Fibroblast of villous mesenchyme (primary cell): ENCODE data around the gene ABCB7. TPM values are rescaled to one million over a fixed set of nuclear protein-coding genes. Genes with fewer than 3 reads are reported as not detected.
"Not testable (repeated sequence)": the region's sequence is repeated elsewhere in the genome, so short reads cannot be mapped to it uniquely, and the experiment has no call there.

ENCODE experiments used
- DNase-seq: peaks from one replicate; pipeline ENCODE4 v3.0.0-alpha.2; 2010; ENCODE audit warnings: low read depth
- H3K4me3 ChIP-seq: 2 replicates; pipeline ENCODE4 v1.5.1; 2011; ENCODE audit warnings: low read depth, mild to moderate bottlenecking, low read length
- CTCF ChIP-seq: IDR thresholded peaks from 2 replicates; pipeline ENCODE4 v1.5.1; 2012; ENCODE audit warnings: low read depth, mild to moderate bottlenecking, low read length; ENCODE audit not compliant: insufficient read depth
- small RNA-seq: library from RNA; depleted of rRNA; stranded (forward); fragments of <200 nt; gene quantifications from one replicate; pipeline ENCODE3, GENCODE V24; 2012
- total RNA-seq: library from RNA; depleted of rRNA; stranded (reverse); fragments of >200 nt; gene quantifications from 2 replicates; pipeline ENCODE4 v1.2.3, GENCODE V29; 2012

ABCB7 gene
- total RNA-seq, 1 donor = 18.6 TPM

- no peak overlapping the region for H3K4me3 ChIP-seq
- no peak for DNase-seq
- TF ChIP-seq CTCF = no peak
These were observed 105.0 kb downstream of the ABCB7 start for GRCh38 chrX:75051047-75051446.

- H3K4me3 ChIP-seq = no peak overlapping the region
- no peak for DNase-seq
- no peak for TF ChIP-seq CTCF
These were observed 110.7 kb downstream of the ABCB7 start for GRCh38 chrX:75045369-75045768.

GRCh38 chrX:75044142-75044541 is 111.9 kb downstream of the ABCB7 start:
- not testable (repeated sequence) for H3K4me3 ChIP-seq, DNase-seq

GRCh38 chrX:75038925-75039324 is 117.2 kb downstream of the ABCB7 start:
- peak; percentile 30 for DNase-seq
- H3K4me3 ChIP-seq = no peak overlapping the region
- peak; percentile 39 for TF ChIP-seq CTCF

Small RNA genes within 50 kb of the gene (small RNA-seq; reads per million reads assigned to genes)
- gene BUD31P2 = not detected
- gene RNU6-562P = not detected

Other genes starting within 250 kb of the ABCB7 start
- not detected in 2 replicates for gene NEXMIF, start 230.8 kb downstream of the ABCB7 start, total RNA-seq
- 8.4 and 15.5 TPM in 2 replicates for gene UPRT, start 117.8 kb upstream of the ABCB7 start, total RNA-seq